Measurements from ENCODE around the gene TMEM203.

The TMEM203 gene

GRCh38 chr9:137186385-137186784 is 19.1 kb downstream of the TMEM203 start:
- Histone ChIP-seq H3K9ac (ENCODE audit: low read length) (no peak overlapping the region), H3K9me3 (ENCODE audit: control insufficient read depth, low read length) (no peaks in the 10 kb centered on the region), H3K4me3 (ENCODE audit: low read length) (no peak overlapping the region), H3K27me3 (replicated peaks; ENCODE audit: control insufficient read depth, insufficient read depth, low read length) (no peaks in the 10 kb centered on the region), H3K4me1 (ENCODE audit: control insufficient read depth, insufficient read depth, low read length) (peaks cover 31% of the 10 kb centered on the region), H3K36me3 (ENCODE audit: control insufficient read depth, insufficient read depth, low read length, severe bottlenecking) (peaks cover 55% of the 10 kb centered on the region)
- no peak for DNase-seq (ENCODE audit: low read depth)

- Histone ChIP-seq H3K27me3 (replicated peaks; ENCODE audit: control insufficient read depth, insufficient read depth, low read length) (no peaks in the 10 kb centered on the region), H3K9ac (ENCODE audit: low read length) (no peak overlapping the region), H3K4me1 (ENCODE audit: control insufficient read depth, insufficient read depth, low read length) (peaks cover 31% of the 10 kb centered on the region), H3K36me3 (ENCODE audit: control insufficient read depth, insufficient read depth, low read length, severe bottlenecking) (peaks cover 55% of the 10 kb centered on the region), H3K4me3 (ENCODE audit: low read length) (no peak overlapping the region), H3K9me3 (ENCODE audit: control insufficient read depth, low read length) (no peaks in the 10 kb centered on the region)
- DNase-seq (ENCODE audit: low read depth), result no peak
These were observed 19.5 kb downstream of the TMEM203 start for GRCh38 chr9:137185921-137186320.

DNA sequence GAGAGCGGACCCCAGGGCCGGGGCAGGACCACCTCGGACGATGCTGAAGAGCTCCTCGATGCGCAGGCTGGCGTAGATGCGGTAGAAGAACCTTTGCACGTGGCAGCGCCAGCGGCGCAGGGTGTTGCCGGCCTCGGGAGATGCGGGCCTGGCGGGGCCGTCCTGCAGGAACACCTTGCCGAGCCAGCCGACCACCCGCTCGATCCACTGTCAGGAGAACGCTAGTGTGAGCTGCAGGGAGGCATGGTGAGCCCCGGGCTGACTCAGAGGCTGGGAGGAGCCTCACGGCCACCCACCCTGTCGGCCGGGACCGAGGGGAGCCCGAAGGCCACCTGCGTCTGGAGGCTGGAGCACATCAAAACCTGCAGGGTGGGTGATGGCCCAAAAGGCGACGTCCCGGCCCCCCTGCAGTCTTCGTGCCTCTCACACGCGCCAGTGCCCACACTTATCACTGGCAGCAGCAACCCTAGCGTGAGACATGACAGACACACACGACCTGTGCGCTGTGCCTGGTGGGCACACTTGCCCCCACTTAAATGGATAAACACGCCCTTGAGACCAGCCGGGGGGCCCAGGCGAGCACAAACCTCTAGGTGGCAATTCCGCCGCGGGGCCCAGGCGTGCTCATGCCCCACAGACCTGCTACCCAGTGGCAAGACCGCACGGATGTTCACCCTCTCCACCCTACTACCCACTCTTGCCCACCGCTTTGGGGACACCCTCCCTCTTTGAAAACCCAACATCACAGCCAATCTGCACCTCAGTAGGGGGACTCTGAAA is 20.4 kb downstream of the TMEM203 start:
- Histone ChIP-seq H3K4me3 (ENCODE audit: low read length) (no peak overlapping the region), H3K9ac (ENCODE audit: low read length) (no peak overlapping the region), H3K9me3 (ENCODE audit: control insufficient read depth, low read length) (no peaks in the 10 kb centered on the region), H3K4me1 (ENCODE audit: control insufficient read depth, insufficient read depth, low read length) (peaks cover 29% of the 10 kb centered on the region), H3K27me3 (replicated peaks; ENCODE audit: control insufficient read depth, insufficient read depth, low read length) (no peaks in the 10 kb centered on the region), H3K36me3 (ENCODE audit: control insufficient read depth, insufficient read depth, low read length, severe bottlenecking) (peaks cover 55% of the 10 kb centered on the region)
- no peak for DNase-seq (ENCODE audit: low read depth)

- no peaks in the 10 kb centered on the region for H3K9me3 ChIP-seq (ENCODE audit: control insufficient read depth, low read length)
- H3K4me3 ChIP-seq (ENCODE audit: low read length), result no peak overlapping the region
- H3K36me3 ChIP-seq (ENCODE audit: control insufficient read depth, insufficient read depth, low read length, severe bottlenecking), result peaks cover 61% of the 10 kb centered on the region
- H3K9ac ChIP-seq (ENCODE audit: low read length), result no peak overlapping the region
- DNase-seq (ENCODE audit: low read depth), result no peak
- peaks cover 19% of the 10 kb centered on the region for H3K4me1 ChIP-seq (ENCODE audit: control insufficient read depth, insufficient read depth, low read length)
- no peaks in the 10 kb centered on the region for H3K27me3 ChIP-seq (replicated peaks; ENCODE audit: control insufficient read depth, insufficient read depth, low read length)
These were observed 21.4 kb downstream of the TMEM203 start for GRCh38 chr9:137183980-137184595.

GRCh38 chr9:137182836-137183235 is 22.6 kb downstream of the TMEM203 start:
- Histone ChIP-seq H3K4me3 (ENCODE audit: low read length) (no peak overlapping the region), H3K36me3 (ENCODE audit: control insufficient read depth, insufficient read depth, low read length, severe bottlenecking) (peaks cover 62% of the 10 kb centered on the region)
- DNase-seq (ENCODE audit: low read depth), result no peak

GRCh38 chr9:137181680-137182079 is 23.8 kb downstream of the TMEM203 start:
- no peak for DNase-seq (ENCODE audit: low read depth)
- H3K4me3 ChIP-seq (ENCODE audit: low read length), result no peak overlapping the region
- H3K4me1 ChIP-seq (ENCODE audit: control insufficient read depth, insufficient read depth, low read length), result peaks cover 13% of the 10 kb centered on the region
- no peaks in the 10 kb centered on the region for H3K9me3 ChIP-seq (ENCODE audit: control insufficient read depth, low read length)
- peaks cover 71% of the 10 kb centered on the region for H3K36me3 ChIP-seq (ENCODE audit: control insufficient read depth, insufficient read depth, low read length, severe bottlenecking)
- H3K9ac ChIP-seq (ENCODE audit: low read length), result no peak overlapping the region
- H3K27me3 ChIP-seq (replicated peaks; ENCODE audit: control insufficient read depth, insufficient read depth, low read length), result no peaks in the 10 kb centered on the region

More at GRCh38 chr9:137182836-137183235, 22.6 kb downstream of the TMEM203 start:
- Histone ChIP-seq H3K27me3 (replicated peaks; ENCODE audit: control insufficient read depth, insufficient read depth, low read length) (no peaks in the 10 kb centered on the region), H3K4me1 (ENCODE audit: control insufficient read depth, insufficient read depth, low read length) (peaks cover 25% of the 10 kb centered on the region), H3K9me3 (ENCODE audit: control insufficient read depth, low read length) (no peaks in the 10 kb centered on the region), H3K9ac (ENCODE audit: low read length) (no peak overlapping the region)

GRCh38 chr9:137180491-137180890 is 25.0 kb downstream of the TMEM203 start:
- Histone ChIP-seq H3K36me3 (ENCODE audit: control insufficient read depth, insufficient read depth, low read length, severe bottlenecking) (peaks cover 68% of the 10 kb centered on the region), H3K27me3 (replicated peaks; ENCODE audit: control insufficient read depth, insufficient read depth, low read length) (no peaks in the 10 kb centered on the region), H3K4me1 (ENCODE audit: control insufficient read depth, insufficient read depth, low read length) (peaks cover 6% of the 10 kb centered on the region)

DNA sequence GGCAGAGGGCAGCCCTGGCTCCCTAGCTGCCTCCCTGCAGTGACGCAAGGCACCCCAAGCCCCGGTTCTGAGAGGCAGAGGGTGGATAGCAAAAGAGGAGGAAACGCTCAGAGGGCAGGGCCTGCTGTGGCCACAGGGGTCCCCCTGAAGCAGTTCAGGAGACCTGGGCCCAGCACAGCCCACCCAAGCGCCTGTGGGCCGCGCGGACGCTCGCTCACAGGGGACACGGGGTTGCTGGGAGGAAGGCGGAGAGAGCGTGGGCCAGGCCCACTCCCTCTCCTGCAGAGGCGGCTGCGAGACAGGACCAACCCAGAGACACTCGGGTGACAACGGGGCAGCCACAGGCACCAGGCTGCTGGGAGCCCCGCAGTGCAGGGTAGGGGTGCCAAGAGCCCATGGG is 25.7 kb downstream of the TMEM203 start:
- no peak overlapping the region for H3K9ac ChIP-seq (ENCODE audit: low read length)
- DNase-seq (ENCODE audit: low read depth), result no peak
- no peak overlapping the region for H3K4me3 ChIP-seq (ENCODE audit: low read length)
- peaks cover 62% of the 10 kb centered on the region for H3K36me3 ChIP-seq (ENCODE audit: control insufficient read depth, insufficient read depth, low read length, severe bottlenecking)
- peaks cover 6% of the 10 kb centered on the region for H3K4me1 ChIP-seq (ENCODE audit: control insufficient read depth, insufficient read depth, low read length)
- no peaks in the 10 kb centered on the region for H3K27me3 ChIP-seq (replicated peaks; ENCODE audit: control insufficient read depth, insufficient read depth, low read length)
- H3K9me3 ChIP-seq (ENCODE audit: control insufficient read depth, low read length), result no peaks in the 10 kb centered on the region

More at GRCh38 chr9:137180491-137180890, 25.0 kb downstream of the TMEM203 start:
- no peak for DNase-seq (ENCODE audit: low read depth)
- H3K4me3 ChIP-seq (ENCODE audit: low read length), result no peak overlapping the region
- H3K9me3 ChIP-seq (ENCODE audit: control insufficient read depth, low read length), result no peaks in the 10 kb centered on the region
- no peak overlapping the region for H3K9ac ChIP-seq (ENCODE audit: low read length)

GRCh38 chr9:137178939-137179630 is 26.4 kb downstream of the TMEM203 start:
- peaks cover 55% of the 10 kb centered on the region for H3K36me3 ChIP-seq (ENCODE audit: control insufficient read depth, insufficient read depth, low read length, severe bottlenecking)
- H3K4me3 ChIP-seq (ENCODE audit: low read length), result no peak overlapping the region

GRCh38 chr9:137178201-137178938 is 27.1 kb downstream of the TMEM203 start:
- no peaks in the 10 kb centered on the region for H3K9me3 ChIP-seq (ENCODE audit: control insufficient read depth, low read length)
- H3K36me3 ChIP-seq (ENCODE audit: control insufficient read depth, insufficient read depth, low read length, severe bottlenecking), result peaks cover 48% of the 10 kb centered on the region
- no peak overlapping the region for H3K9ac ChIP-seq (ENCODE audit: low read length)
- H3K4me3 ChIP-seq (ENCODE audit: low read length), result no peak overlapping the region
- no peak for DNase-seq (ENCODE audit: low read depth)
- H3K4me1 ChIP-seq (ENCODE audit: control insufficient read depth, insufficient read depth, low read length), result peaks cover 6% of the 10 kb centered on the region
- H3K27me3 ChIP-seq (replicated peaks; ENCODE audit: control insufficient read depth, insufficient read depth, low read length), result peaks cover 5% of the 10 kb centered on the region

More at GRCh38 chr9:137178939-137179630, 26.4 kb downstream of the TMEM203 start:
- no peaks in the 10 kb centered on the region for H3K9me3 ChIP-seq (ENCODE audit: control insufficient read depth, low read length)
- H3K9ac ChIP-seq (ENCODE audit: low read length), result no peak overlapping the region
- H3K4me1 ChIP-seq (ENCODE audit: control insufficient read depth, insufficient read depth, low read length), result peaks cover 6% of the 10 kb centered on the region
- DNase-seq (ENCODE audit: low read depth), result no peak
- no peaks in the 10 kb centered on the region for H3K27me3 ChIP-seq (replicated peaks; ENCODE audit: control insufficient read depth, insufficient read depth, low read length)

Data from adipocyte (in vitro differentiated cells).